ENCODE data around the gene PLXND1. TPM values are rescaled to one million over a fixed set of nuclear protein-coding genes. Genes with fewer than 3 reads are reported as not detected.

Gene PLXND1
- total RNA-seq, 2 donors from 2014 or later = 207 to 246 TPM

DNA sequence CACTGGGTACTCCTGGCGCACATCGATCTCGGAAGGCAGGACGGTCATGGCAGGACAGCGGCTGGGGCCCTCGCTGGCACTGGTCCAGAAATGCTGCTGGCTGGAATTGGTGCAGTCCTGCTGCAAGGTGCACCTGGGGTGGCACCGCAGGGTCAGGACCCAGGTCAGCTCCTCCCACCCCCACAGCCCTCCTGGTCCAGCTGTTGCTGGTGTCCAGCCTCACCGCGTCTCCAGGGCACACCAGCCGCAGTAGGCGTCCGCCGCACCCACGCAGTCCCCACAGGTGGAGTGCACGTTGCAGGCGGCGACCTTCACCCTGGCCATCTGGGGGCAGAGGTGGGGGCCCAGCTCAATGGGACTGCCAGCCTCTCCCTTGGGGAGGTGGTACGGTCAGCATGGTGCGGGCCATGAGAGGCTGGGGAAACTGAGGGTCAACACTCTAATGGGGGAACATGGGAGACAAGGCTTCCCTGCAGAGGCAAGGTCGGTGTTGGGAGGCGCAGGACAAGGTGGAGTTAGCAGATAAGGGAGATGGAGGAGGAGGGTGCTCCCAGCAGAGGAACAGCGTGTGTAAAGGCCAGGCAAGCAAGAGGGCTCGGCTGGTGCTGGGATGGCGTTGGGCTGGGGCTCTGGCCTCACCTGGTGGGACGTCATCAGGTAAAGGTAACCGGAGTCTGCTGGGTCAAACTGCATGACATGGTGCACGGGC, 20.4 kb downstream of the PLXND1 start:
- no peak overlapping the region for H3K27ac ChIP-seq

DNA sequence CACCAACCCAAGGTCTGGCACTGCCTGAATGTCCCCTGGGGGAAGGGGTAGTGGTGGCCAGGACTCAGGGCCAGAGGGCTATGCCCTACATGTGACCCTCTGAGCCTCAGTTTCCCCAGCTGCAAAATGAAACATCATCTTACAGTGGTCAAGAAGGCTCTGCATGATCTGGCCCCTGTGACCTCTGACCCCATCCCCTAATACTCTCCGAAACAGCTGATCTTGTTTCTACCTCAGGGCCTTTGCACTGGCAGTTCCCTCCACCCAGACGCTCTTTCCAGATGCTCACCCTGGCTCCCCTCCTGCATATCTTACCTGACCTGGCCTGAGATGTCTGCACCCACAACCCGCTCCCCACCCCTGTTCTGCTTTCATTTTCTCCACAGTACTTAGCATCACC, 21.8 kb downstream of the PLXND1 start:
- Histone ChIP-seq H3K9me3 (no peaks in the 10 kb centered on the region), H3K36me3 (peaks cover 36% of the 10 kb centered on the region), H3K27me3 (replicated peaks; ENCODE audit: insufficient read depth) (no peaks in the 10 kb centered on the region), H3K4me3 (no peak overlapping the region), H3K4me1 (ENCODE audit: control insufficient read depth in 1 of 2, low read depth in 2 of 2) (no peaks in the 10 kb centered on the region), H3K27ac (no peak overlapping the region)
- no peak for DNase-seq (ENCODE audit: low spot score)
- no peak for ATAC-seq (ENCODE audit: insufficient number of reproducible peaks, low FRiP score, low read depth)
- TF ChIP-seq, protein P1, sequence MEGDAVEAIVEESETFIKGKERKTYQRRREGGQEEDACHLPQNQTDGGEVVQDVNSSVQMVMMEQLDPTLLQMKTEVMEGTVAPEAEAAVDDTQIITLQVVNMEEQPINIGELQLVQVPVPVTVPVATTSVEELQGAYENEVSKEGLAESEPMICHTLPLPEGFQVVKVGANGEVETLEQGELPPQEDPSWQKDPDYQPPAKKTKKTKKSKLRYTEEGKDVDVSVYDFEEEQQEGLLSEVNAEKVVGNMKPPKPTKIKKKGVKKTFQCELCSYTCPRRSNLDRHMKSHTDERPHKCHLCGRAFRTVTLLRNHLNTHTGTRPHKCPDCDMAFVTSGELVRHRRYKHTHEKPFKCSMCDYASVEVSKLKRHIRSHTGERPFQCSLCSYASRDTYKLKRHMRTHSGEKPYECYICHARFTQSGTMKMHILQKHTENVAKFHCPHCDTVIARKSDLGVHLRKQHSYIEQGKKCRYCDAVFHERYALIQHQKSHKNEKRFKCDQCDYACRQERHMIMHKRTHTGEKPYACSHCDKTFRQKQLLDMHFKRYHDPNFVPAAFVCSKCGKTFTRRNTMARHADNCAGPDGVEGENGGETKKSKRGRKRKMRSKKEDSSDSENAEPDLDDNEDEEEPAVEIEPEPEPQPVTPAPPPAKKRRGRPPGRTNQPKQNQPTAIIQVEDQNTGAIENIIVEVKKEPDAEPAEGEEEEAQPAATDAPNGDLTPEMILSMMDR (IDR thresholded peaks at IDR 0.05) = no peak

More for the DNA sequence above, 20.4 kb downstream of the PLXND1 start:
- peaks cover 36% of the 10 kb centered on the region for H3K36me3 ChIP-seq
- no peak for DNase-seq (ENCODE audit: low spot score)
- no peak overlapping the region for H3K4me3 ChIP-seq
- TF ChIP-seq, protein P1 (IDR thresholded peaks at IDR 0.05) = no peak
- ATAC-seq (ENCODE audit: insufficient number of reproducible peaks, low FRiP score, low read depth) = no peak
- no peaks in the 10 kb centered on the region for H3K9me3 ChIP-seq
- H3K27me3 ChIP-seq (replicated peaks; ENCODE audit: insufficient read depth) = no peaks in the 10 kb centered on the region
- peaks cover 6 to 8% of the 10 kb centered on the region in 2 donors for H3K4me1 ChIP-seq (ENCODE audit: control insufficient read depth in 1 of 2, low read depth in 2 of 2)

DNA sequence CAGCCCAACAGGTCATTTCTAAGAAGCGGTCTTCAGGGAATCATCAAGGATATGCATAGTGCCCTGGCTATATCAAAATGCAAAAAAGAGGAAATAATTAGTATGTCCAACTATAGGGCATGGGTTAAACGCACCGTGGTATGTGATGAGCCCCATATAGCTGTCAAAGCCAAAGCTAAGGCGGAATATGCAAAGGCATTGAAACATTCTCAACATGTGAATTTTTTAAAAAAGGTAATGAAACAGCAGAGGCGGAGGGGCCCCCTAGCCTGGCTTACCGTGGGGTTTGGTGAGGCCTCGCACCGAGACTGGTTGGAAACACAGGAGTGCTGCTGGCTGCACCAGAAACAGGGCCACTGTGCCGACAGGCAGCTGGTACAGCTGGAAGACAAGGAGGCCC, 23.2 kb downstream of the PLXND1 start:
- no peaks in the 10 kb centered on the region for H3K9me3 ChIP-seq
- DNase-seq (ENCODE audit: low spot score) (no peak), ATAC-seq (ENCODE audit: insufficient number of reproducible peaks, low FRiP score, low read depth) (no peak)
- peaks cover 33% of the 10 kb centered on the region for H3K36me3 ChIP-seq
- no peaks in the 10 kb centered on the region for H3K4me1 ChIP-seq (ENCODE audit: control insufficient read depth in 1 of 2, low read depth in 2 of 2)
- H3K27me3 ChIP-seq (replicated peaks; ENCODE audit: insufficient read depth) = no peaks in the 10 kb centered on the region
- H3K27ac ChIP-seq = no peak overlapping the region
- TF ChIP-seq, protein P1 (IDR thresholded peaks at IDR 0.05) = no peak
- H3K4me3 ChIP-seq = no peak overlapping the region

DNA sequence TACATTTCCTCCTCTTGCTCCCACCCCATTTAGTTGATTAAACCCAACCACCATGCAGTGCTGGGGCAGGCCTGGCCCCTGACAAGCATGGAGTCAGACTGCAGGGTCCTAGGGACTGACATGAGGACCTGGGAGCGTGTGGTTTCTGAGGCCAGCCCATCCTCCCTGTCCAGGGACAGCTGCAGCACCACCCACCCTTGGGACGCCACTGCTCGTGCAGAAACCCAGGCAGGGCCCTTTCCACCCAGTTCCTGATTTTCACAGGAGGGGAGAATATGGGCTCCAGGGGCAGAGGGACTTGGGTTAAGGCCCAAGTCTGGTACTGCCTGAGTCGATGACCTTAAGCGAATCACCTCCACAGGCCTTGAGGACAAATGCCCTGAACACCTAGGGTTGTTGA, 23.7 kb downstream of the PLXND1 start:
- no peak overlapping the region for H3K4me3 ChIP-seq
- H3K9me3 ChIP-seq = no peaks in the 10 kb centered on the region
- H3K27ac ChIP-seq = no peak overlapping the region
- H3K27me3 ChIP-seq (replicated peaks; ENCODE audit: insufficient read depth) = no peaks in the 10 kb centered on the region
- ATAC-seq (ENCODE audit: insufficient number of reproducible peaks, low FRiP score, low read depth) = no peak
- DNase-seq (ENCODE audit: low spot score) = no peak
- peaks cover 36% of the 10 kb centered on the region for H3K36me3 ChIP-seq
- TF ChIP-seq, protein P1 (IDR thresholded peaks at IDR 0.05) = no peak
- H3K4me1 ChIP-seq (ENCODE audit: control insufficient read depth in 1 of 2, low read depth in 2 of 2) = no peaks in the 10 kb centered on the region

DNA sequence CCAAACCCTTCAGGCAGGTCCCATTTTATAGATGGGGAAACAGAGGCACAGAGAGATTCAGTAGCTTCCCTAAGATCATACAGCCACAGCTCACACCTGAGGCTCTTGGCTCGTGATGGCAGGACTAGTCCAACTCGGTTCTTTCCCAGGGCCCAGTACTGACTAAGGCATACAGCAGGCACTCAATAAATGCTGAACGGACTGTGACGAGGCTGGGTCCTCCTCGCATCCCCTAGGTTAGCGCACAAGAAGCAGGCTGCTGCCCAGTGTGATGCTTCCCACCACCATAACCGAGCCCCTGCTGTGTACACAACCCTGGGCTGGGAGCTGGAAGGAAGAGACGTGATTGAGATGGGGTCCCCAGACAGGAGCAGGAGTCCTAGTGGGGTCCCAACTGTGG, 24.9 kb downstream of the PLXND1 start:
- H3K36me3 ChIP-seq = peaks cover 31% of the 10 kb centered on the region
- no peak overlapping the region for H3K4me3 ChIP-seq
- H3K4me1 ChIP-seq (ENCODE audit: control insufficient read depth in 1 of 2, low read depth in 2 of 2) = no peaks in the 10 kb centered on the region

More for the DNA sequence above, 24.9 kb downstream of the PLXND1 start:
- ATAC-seq (ENCODE audit: insufficient number of reproducible peaks, low FRiP score, low read depth) (no peak), DNase-seq (ENCODE audit: low spot score) (no peak)
- no peaks in the 10 kb centered on the region for H3K27me3 ChIP-seq (replicated peaks; ENCODE audit: insufficient read depth)
- no peaks in the 10 kb centered on the region for H3K9me3 ChIP-seq
- TF ChIP-seq, protein P1 (IDR thresholded peaks at IDR 0.05) = no peak
- H3K27ac ChIP-seq = no peak overlapping the region

All from thoracic aorta (tissue), 2 donors.